GM12873 (cell line): ENCODE measurements around the gene CFDP1.

Source experiments
- TF ChIP-seq, protein P1 (sequence below): IDR thresholded peaks from 2 replicates; pipeline ENCODE4 v1.5.1; 2012; ENCODE audit warnings: low read depth, mild to moderate bottlenecking, moderate library complexity, low read length, control low read depth; ENCODE audit not compliant: insufficient read depth; ENCODE audit errors: missing control alignments

The CFDP1 gene

DNA sequence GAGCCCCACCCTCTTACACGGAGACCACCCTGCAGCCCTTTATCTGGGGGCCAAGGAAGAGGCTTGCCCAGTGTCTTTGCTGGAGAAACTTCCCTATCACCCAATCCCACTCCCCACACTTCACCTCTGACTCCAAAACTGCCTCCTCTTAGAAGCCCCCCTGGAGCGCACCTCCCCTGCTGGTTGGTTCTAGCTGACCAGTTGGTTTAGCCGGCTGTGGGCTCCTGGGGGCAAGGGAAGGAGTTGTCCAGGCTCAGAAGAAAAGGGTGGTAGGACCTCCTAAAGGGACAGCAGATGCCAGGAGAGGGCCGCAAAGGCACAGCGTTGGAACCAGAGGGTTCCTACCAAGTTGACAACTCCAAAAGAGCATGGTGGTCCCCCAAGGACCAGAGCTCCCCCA is 183.9 kb downstream of the CFDP1 start:
- TF ChIP-seq, protein P1, sequence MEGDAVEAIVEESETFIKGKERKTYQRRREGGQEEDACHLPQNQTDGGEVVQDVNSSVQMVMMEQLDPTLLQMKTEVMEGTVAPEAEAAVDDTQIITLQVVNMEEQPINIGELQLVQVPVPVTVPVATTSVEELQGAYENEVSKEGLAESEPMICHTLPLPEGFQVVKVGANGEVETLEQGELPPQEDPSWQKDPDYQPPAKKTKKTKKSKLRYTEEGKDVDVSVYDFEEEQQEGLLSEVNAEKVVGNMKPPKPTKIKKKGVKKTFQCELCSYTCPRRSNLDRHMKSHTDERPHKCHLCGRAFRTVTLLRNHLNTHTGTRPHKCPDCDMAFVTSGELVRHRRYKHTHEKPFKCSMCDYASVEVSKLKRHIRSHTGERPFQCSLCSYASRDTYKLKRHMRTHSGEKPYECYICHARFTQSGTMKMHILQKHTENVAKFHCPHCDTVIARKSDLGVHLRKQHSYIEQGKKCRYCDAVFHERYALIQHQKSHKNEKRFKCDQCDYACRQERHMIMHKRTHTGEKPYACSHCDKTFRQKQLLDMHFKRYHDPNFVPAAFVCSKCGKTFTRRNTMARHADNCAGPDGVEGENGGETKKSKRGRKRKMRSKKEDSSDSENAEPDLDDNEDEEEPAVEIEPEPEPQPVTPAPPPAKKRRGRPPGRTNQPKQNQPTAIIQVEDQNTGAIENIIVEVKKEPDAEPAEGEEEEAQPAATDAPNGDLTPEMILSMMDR = no peak

DNA sequence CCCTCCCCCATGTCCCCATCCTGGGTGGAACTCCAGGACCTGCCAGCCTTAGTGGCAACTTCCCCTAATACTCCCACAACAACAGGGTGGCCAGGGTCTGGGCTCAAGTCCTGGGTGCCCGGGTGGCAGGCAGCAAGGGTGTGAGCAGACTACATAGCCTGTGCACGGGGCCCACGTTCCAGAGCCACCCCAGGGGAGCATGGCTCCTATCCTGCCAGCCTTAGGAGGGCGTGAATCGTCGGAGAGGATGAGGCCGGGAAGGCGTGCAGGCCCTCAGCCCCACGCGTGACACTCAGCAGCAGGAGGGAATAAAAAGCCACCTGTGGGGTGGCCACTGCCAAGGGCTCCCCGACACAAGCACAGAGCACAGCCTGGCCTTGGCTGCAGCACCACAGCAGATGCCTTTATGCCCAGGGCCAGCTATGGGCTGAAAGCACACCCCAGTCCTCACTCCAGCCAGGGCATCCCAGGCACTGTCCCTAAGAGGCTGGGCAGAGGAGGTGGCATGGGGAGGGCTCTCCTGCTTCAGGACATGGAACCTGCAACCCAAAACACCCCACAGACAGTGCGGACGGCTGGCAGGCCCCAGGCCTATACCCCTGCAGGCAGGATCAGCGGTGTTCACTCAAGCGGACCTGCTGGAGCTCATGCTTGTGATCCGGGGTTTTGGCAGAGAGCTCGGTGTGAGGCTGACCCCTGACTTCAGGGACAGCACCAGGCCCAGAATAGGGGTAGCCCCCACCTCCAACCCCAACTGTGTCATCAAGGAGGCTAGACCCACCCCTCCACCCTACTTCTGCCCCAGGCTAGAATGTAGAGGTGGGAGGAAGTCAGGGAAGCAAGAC is 184.5 kb downstream of the CFDP1 start:
- TF ChIP-seq, protein P1 = no peak

DNA sequence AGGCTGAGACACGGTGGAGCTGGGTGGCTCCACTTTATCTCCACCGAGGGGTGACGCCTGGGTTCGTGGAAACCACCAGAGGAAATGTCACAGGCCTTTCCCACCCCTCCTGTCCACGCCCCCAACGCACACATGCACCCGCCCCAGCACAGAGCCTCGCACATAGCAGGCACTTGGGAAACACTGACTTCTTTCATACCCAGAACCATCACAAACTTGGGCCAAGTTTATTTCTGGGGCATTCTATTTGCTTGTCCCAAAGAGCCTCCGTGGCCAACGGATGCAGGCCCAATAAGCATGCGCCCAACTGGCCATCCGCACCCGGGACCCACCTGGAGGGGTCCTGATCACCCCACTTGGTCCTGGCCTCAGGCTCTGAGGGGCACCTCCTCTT is 185.2 kb downstream of the CFDP1 start:
- TF ChIP-seq, protein P1 = no peak

DNA sequence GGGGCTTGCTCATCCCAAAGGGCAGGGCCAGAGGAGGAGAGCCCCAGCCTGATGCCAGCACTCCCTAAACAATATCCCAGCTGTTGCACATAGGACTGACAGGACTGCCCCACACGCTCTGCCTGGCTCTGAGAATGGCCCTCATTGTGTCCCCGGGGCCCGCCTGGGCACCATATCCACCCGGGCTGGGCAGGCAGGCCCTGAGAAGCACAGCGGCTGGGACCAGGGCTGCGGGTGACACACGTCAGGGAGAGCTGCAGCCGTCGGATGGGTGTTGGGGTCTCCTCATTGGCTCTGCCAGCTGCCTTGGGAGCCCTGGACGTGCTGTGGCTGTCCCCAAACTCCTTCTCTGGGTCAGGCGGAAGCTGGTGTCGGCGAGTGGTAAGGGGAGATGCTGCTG is 186.1 kb downstream of the CFDP1 start:
- TF ChIP-seq, protein P1 = no peak

DNA sequence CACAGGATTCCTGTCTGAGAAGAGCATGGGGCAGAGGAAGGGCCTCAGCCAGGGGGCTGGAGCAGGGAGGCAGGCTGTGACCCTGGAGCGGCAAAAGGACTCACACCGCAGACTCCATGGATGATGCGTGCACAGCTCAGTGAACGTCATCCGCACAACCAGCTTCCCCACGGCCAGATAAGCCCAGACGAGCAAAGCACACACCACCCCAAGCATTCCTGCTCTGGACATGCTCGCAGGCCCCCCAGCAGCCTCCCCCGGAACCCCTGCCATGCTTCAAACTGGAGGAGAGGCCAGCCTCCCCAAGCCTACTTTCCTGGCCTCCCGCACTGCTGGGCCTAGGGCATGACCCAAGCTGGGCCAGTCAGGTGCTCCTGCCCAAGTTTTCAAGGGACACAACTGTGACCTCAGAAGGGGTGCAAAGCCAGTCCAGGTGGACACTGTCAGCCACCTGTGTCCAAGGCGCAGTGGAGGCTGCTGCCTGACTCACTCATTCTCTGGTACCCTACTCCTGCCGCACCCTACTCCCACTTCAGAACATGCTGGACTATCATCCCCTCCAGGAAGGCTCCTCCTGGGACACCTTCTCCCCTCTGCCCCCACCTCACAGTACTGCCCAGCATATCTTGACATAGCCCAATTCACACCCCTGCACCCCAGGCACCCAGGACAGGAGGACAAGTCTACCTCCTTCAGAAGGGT is 186.6 kb downstream of the CFDP1 start:
- TF ChIP-seq, protein P1 = no peak

DNA sequence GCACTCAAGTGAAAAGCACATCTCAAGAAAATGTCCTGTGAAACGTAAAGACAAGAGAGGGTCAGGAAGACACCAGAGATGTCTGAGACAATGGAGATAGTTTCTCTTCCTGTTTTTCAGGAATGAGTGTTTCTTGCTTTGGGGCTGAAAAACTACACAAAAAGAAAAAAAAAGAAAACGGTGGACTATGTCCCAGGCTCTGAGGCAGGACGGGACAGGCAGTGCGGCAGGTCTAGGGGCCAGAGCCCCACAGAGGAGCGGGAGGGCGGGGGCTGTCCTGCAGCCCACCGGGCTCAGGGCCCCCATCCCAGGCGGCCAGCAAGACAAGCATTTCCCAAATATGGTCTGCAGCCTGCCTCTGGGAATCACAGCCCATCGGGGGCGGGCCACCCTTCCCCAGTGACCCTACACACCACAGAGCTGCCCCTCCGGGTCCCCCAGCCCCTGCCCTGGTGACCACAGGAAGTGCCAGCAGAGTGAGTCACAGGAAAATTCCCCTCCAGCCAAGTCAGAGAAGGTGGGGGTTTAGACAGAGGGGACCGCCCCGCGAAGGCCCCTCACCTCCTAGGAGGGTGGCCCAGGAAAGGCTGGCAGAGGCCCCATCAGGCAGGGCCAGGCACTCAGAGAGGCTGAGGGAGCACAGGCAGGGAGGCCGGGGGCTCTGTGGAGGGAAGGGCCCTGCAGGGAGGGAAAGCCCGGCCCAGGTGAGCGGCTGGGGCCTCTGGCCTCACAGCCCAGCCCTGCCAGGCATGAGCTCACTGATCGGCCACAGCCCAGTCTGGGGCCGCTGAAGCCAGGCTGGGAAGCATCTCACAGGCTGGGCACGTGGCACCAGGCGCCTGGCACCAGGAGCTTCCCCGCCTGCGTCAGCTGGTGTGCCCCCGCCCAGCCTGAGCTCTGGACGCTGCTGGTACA is 188.2 kb downstream of the CFDP1 start:
- TF ChIP-seq, protein P1 = no peak
